GM18873 (cell line): ENCODE data around the gene TNFRSF14.

Experiments used
- ATAC-seq: cut with Tn5 transposase; IDR thresholded peaks from one replicate; pipeline ENCODE4 v1.9.1; 2021; ENCODE audit warnings: mild to moderate bottlenecking, moderate library complexity, moderate number of reproducible peaks; ENCODE audit not compliant: unreplicated experiment, low FRiP score

Gene TNFRSF14

DNA sequence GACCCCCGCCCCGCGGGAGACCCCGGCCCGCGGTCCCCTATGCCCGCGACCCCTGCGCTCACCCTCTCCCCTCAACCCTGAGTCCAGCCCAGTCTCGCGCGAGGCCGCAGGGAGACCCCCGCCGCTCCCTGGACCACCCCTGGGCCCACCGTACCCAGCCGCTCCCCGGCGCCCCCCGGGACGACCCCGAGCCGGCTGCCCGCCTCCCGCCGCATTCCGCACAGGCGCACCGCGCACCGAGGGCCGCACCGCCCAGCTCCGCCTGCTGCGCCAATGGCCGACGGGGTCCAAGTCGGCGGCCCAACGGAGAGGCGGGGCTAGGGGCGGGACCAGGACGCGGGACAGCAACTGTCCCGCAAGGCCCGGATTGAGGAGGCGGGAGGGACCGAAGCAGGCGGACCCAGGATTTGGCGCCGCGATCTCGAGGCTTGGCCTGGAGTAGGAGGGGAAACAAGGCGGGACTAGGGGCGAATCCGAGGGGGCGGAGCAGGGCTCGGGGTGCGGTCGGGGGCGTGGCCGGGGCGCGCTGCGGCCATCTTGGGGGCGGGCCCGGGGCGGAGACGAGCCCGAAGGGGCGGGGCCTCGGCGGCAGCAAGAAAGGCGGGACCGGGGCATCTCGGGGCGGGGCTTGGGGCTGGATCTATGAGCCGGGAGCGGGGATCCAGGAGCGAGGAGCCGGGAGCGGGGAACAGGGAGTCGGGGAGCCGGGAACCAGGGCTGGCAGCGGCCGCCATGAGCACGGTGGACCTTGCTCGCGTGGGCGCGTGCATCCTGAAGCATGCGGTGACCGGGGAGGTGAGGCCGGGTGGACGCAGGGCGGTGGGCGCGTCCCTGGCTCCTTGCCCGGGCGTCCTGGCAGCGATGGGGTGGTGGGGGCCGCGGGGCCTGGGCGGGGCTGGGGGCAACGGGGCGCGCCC, 30.2 kb downstream of the TNFRSF14 start, which contains the start of gene PRXL2B:
Gene PRXL2B (plus strand): TSS at position 624 of the 917 bp plus-strand sequence. CDS start 109 bp downstream, at position 733.
- peak; percentile 45 for ATAC-seq

DNA sequence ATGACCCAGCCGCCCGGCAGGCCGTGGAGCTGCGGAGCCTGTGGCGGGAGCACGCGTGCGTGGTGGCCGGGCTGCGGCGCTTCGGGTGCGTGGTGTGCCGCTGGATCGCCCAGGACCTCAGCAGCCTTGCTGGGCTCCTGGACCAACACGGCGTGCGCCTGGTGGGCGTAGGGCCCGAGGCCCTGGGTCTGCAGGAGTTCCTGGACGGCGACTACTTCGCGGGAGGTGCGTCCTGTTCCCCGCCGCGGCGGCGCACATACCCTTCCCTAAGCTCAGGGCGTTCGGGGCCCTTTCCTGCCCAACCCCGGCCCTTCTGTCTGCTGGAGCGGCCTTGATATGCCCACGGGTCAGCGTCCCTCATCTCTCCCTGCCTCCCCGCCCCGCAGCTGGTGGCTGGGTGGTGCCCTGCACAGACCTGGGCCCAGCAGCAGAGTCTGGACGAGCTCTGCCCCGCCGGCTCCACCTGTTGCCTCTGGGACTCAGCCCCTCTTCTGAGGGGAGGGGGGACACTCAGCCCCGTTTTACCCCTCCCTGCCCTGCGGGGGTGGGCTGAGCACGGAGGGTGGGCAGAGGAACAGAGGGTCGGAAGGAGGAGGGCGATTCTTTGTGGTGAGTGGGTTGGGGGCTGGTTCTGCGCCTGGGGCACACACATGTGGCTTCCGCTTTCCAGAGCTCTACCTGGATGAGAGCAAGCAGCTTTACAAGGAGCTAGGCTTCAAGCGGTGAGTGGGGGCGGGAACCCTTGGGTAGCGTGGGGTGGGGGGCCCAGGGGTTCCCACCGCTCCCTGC, 31.1 kb downstream of the TNFRSF14 start:
- no peak for ATAC-seq

DNA sequence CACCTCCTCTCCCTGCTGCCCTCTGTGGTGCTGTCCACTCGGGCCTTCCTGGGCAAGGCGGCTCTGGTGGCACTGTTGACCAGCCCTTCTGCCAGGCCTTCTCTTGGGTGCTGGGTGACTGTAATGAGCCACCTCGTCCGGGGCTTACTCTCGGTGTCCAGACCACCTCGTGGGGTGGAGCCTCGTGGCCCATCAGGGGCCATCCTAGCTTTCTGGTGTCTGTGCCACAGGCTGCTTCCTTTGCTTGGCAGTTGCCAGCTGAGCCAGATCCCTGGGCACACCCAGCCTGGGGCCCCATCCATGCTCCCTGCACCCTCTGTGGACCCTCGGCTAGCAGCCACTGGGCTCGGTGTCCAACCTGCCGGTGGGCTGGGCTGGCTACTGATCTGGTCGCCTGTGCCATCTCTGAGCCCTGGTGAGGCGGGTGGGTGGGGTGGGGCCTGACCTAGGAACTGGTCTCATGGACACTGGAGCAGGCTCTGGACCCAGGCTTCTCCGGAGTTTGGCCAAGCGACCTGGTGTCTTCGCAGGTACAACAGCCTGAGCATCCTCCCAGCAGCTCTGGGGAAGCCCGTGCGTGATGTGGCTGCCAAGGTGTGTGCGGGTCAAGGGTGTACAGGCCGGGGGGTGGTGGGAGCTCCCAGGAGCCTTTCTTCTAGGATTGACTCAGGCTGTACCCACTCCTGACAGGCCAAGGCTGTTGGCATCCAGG, 31.8 kb downstream of the TNFRSF14 start:
- no peak for ATAC-seq

DNA sequence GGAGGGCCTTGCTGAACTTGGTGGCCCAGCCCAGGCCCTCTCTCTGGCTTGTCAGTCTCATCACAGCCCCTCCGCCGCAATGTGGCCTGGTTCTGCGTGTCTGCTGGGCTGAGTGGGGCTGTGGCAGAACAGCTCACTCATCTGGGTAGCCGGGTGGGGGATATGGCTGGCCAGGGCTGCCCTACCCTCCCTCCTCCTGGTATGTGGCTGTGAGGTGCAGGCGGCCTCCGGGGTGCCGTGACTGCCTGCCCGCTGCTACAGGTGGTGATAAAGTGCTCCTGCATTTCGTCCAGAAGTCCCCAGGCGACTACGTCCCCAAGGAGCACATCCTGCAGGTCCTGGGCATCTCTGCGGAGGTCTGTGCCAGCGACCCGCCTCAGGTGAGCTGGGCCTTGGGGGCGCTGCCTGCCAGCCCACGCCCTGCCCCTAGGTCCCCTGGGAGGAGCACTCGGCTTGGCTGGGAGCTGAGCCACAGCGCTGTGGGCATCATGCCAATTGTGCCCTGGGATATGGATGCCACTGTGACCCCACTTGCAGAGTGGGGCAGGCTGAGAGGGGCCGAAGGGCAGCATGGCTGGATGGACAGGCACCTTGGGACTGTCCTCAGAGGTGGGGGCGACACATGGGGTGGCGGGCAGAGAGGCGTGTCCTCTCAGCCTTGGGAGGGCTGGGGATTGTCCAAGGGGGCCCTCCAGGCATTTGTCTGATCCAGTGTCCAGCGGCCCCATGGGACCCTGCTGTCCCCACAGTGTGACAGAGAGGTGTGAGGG, 32.7 kb downstream of the TNFRSF14 start:
- no peak for ATAC-seq

DNA sequence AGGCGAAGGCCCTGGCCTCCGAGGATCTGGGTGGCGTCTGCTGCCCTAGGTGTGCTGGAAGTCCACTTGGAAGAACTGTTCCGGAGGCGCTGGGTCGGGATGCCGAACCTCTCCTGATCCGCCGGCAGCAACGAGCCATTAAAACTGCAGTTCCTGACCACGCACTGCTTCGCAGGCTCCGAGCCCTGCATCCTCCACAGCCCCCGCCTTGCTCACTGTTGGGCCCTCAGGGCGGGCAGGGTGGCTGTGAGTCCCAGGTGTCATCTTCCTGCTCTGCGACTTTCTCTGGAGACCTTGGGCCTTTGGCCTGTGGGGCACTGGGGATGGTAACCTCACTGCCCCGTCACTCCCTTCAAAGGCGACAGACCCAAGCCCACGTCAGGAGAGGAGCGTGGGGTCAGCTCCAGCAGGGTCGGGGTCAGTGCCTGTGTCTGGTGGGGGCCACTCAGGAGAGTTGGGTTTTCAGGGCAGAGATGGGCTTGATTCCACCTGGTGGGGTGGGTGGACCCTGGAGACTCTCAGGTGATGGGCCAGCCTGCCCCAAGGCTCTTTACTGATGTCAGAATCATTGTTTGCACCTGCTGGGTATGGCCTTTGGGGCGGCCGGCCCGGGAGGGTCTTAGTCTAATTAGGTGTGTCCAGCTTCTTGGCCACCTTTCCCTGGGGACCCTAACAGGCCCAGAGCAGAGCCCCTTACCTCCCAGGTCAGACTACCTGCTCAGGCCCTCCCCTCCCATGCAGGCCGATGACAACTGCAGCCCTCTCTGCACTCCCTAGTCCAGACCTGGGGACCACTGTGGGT, 33.5 kb downstream of the TNFRSF14 start:
- no peak for ATAC-seq

DNA sequence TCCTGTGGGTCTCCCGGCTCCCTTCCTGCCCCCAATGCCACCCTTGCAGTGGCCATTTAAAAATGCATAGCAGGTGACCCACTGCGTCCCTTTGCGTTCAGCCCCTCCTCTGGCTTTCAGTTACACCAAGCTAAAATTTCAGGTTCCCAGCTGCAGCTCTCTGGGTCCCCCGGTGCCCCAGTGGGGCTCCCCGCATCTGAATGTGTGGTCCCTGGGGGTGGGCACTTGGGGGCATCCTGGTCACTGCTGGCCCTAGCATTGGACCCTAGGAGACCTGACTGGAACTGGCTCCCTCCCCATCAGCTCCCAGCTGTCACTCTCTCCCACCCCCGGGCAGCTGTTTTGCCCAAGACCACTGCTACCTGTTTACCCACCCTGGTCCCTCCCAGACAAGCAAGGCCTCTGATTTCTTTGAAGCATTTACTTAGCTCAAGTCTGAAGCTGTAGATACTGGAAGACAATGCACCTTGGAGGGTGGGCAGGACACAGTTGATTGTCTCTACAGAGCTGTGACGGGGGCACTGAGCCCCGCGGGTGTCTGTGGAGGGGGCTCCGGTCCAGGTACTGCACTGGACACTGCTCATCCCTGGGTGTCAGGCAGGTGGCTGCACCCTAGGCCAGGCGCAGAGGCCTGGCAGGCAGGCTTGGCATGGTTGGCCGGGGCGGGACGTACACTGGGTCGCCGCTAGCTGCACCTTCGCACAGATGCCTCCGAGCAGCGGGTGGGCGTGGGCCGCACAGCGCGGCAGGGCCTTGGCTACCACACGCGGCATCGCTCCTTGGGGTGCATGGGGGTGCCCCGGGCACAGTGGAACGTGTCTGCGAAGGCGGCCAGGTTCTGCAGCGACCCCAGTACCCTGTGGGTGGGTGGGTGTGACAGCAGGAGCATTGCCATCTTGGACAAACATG, 34.3 kb downstream of the TNFRSF14 start:
- no peak for ATAC-seq

DNA sequence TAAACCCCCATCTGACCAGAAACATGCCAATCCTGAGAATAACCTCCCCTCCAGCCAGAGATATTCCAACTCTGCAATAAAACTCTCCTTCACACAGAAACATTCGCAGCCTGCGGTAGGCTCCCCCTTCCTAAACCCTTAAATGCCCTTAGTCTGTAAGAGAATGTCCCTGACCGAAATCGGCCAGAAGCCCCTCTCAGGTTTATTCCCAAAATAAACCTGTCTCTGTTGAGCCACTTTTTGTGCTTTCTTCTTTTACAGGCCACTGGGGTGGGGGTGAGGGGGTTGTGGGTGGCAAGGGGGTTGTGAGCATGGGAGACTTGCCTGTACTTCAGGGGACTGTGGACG, 35.0 kb downstream of the TNFRSF14 start:
- no peak for ATAC-seq

DNA sequence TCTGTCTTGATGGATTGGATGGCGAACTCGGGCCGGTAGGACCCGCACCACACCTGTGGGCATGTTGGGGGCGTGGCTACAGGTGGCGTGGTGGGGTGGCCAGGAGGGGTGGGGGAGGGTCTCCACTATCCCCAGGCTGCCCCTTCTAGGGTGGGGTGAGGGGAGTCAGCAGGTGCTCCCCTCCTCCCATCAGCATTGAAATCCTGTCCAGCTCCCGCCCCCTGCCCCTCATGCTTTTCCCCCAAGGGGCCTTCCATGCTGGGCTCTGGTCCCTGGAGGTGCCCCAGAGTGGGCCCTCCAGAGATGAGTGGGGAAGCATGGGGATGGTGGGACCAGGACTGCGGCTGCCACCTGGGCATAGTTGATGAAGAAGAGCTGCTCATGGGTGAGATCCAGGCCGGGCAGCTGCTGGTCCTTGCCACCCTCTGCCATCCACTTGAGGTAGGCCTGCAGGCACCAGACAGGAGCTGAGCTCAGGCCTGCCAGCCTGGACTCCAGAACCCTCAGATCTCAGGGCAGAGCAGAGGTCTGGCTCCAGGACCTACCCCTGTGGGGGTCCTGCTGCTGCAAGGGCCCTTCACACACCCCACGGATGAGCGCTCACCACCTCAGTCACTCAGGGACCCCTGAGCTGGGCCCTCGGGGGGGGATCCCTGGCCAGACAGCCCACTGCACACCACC, 35.5 kb downstream of the TNFRSF14 start:
- no peak for ATAC-seq

DNA sequence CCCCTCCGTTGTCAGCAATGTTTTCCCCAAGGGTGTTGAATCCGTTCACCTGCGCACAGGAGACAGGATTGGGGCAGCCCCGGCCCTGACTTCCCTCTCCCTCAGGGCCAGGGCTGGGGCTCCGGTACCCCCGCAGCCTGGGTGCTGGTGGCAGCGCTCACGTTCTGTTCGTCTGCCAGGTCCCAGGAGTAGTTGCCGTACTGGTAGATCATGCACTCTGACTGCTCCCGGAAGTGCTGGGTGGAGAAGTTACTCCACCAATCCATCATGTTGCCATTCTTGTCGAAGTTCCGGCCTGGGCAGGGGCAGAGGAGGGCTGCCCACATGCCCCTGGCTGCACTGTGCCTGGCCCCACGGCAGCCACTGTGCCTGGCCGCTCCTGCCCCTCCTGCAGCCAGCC, 36.5 kb downstream of the TNFRSF14 start:
- ATAC-seq: no peak

DNA sequence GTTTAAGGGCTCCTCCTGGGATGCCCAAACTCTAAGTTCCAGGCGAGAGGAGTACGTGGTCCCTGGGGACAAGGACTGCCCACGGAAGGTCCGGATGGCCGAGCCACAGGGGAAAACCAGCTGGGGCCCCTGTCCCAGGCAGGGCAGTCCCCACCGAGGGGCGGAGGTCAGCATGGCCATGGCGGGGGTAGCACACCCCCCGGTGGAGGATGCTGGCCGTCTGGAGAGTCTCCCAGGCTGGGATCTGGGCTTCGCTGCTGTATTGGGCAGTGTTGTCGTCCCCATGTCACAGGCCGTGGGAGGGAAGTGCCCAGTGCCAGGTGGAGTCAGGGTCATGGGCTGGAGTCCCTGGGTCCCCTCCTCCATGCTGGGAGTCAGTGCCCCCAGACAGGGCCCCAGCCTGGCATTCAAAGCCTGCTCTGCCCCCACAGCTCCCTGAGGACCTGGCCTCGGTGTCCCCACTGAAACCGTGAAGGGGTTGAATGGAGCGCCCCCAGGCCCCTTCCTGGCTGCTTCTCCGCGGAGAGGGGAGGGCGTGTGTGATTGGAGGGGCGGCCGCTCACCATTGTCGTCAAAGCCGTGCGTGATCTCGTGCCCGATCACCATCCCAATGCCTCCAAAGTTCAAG, 37.2 kb downstream of the TNFRSF14 start:
- ATAC-seq: no peak

DNA sequence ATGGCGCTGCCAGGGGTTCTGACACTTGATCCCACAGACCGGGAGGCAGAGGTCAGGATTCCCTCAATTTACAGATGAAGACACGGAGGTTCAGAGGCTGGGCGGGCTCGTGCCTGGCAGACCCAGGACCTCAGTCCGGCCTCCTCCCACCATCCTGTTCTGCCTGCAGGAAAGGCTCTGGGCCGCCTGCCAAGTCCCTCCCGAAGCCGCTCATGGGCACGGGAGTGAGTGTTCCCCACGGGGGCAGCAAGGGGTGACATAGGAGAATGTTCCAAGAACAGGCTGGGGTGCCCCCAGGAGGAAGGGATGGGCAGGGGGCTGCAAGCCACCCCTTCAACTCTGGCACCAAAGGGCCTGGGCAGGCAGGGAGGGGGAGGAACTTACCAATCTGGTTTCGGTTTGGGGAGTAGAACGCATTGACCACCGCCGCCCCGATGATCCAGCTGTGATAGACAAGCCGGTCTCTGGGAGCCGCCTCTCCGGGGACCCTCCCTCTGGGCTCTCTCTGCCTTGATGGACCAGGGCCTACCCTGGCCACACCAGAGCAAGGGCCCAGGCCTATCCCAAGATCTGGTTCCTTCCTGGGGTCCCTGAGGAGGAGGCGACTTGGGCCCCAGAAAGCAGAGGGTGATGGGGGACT, 38.0 kb downstream of the TNFRSF14 start:
- no peak for ATAC-seq

DNA sequence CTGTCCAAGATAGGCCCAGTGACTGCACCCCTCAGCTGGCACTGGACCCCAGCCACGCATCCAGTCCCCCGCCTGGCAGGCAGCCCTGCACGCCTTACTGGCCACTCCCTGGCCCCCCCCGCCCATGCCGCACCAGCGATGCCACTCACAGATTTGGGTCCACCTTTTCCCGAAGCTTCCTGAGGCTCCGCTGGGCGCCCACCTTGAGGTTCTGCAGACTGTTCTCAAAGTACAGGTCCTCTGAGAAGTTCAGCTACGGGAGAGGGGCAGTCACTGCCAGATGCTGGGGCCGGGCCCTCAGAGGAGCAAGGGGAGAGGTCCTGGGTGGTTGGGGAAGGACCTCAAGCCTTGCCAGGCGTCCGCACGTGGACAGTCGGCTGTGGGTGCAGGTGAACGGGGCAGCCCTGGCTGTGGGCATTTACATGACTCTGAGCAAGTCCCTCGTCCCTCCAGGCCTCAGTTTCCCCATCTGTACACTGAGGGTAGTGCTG, 38.5 kb downstream of the TNFRSF14 start:
- no peak for ATAC-seq

DNA sequence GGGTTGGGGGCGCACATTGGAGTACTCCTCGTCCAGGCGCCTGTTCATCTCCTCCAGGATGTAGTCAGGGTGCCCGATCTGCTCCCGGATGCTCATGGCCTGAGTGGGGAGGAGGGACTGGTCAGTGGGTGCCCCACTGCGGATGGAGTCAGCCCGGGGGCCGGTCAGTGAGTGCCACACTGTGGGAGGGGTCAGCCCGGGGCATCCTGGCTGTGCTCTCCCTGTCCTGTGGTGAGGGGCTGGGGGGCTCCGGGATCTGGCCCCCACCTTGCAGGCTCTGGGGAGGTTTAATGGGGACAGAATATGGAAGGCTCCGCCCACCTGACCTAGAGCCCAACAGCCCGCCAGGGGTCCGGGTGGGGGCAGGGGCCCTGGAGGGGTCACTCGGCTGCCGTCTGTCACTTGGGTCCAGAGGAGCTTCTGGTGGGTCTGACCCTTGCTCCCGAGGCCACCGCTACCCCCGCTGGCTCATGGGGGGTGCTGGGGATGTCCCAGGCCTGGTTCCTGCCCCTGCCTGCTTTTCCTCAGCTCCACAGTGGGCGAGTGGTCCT, 39.2 kb downstream of the TNFRSF14 start:
- no peak for ATAC-seq

DNA sequence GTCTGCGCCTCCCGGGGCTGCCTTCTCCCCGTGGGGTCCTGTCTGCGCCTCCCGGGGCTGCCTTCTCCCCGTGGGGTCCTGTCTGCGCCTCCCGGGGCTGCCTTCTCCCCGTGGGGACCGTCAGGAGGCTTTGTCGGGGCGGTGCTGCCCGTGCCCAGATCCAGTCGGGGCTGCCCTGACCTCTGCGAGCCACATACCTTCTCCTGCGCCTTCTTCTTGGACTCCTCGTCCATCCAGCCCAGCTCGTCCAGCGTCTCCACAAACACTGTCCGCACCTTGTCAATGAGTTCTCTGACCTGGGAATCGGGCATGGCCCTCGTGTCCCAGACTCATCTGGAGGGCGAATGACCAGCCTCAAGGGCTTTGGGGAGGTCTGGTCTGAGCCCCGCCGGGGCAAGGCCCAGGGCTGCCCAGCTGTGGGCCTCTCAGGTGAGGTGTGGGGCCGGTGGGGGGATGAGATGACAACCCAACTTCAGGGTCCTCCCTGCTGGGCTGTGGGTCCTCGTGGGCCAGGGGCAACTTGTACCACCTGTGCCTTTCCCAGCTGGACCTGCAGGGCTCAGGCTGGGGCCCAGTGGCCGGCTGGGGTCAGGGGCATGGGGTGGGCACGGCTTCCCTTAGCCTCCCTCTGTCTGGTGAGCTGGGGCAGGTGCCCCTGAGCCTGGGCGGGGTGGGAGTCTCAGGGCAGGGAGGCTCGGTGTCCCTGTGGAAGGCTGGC, 39.8 kb downstream of the TNFRSF14 start:
- no peak for ATAC-seq

DNA sequence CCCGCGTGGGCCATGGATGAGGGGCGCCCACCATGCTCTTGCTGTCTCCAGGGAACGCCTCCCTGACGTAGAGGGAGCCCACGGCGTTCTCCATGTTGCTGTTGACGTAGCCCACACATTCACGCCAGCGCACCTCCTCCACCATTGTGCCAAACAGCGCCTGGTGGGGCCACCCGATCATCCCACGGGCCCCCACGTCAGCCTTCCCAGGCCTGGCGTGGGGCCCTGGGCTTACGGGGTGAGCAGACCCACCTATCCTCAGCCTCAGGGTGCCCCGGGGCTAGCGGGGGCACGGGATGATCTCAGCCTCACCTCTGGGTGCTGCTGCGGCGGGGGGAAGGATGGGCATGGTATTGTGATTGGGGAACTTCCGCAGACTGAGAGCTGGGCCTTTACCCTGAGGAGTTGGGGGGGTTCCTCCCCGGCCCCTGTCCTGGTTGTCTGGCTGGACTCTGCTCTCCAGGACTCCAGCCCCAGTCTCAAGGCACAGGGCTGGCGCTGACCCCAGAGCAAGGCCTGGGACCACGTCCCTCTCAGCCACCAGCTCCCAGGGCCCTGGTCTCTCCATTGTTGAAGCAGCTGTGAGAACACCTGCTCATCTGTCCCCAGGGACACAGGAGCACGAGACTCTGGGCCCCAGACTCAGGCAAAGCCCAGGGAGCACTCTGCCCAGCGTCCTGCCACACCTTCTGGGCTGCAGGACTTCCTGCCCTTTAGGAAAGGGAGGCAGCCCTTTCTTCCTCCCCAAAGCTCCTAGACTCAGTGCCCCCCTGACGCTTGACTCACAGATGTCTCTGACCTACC, 40.6 kb downstream of the TNFRSF14 start:
- no peak for ATAC-seq
